GM19395 (cell line): ENCODE measurements around the gene CRY2.

Source experiments
- ATAC-seq: cut with Tn5 transposase; IDR thresholded peaks from one replicate; pipeline ENCODE4 v1.9.1; 2021; ENCODE audit warnings: mild to moderate bottlenecking, moderate library complexity; ENCODE audit not compliant: unreplicated experiment

CRY2 gene

DNA sequence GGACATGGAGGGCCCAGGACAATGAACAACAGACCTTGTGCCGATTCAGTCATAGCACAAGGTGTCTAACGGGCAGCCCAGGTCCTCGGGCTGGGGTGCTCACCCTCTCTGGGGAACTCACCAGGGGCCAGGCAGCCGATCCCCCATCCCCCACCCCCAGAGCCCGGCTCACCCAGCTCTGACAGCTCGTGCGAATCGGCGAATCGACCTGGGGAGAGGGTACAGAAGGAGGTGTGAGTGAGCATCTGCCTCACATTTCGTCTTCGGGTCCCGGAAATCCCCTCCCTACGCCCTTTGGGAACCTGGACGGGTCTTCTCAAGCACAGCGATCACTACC, 70.0 kb downstream of the CRY2 start:
- ATAC-seq, result no peak

- ATAC-seq, result peak; percentile 88
Measured at GRCh38 chr11:45917623-45918330, 70.5 kb downstream of the CRY2 start, which contains the start of gene PEX16. TSS of gene PEX16 (minus strand) at chr11:45917877. CDS start at chr11:45917811, 66 bp downstream.

- peak; percentile 47 for ATAC-seq
Measured at GRCh38 chr11:45918331-45918941, 71.2 kb downstream of the CRY2 start.

DNA sequence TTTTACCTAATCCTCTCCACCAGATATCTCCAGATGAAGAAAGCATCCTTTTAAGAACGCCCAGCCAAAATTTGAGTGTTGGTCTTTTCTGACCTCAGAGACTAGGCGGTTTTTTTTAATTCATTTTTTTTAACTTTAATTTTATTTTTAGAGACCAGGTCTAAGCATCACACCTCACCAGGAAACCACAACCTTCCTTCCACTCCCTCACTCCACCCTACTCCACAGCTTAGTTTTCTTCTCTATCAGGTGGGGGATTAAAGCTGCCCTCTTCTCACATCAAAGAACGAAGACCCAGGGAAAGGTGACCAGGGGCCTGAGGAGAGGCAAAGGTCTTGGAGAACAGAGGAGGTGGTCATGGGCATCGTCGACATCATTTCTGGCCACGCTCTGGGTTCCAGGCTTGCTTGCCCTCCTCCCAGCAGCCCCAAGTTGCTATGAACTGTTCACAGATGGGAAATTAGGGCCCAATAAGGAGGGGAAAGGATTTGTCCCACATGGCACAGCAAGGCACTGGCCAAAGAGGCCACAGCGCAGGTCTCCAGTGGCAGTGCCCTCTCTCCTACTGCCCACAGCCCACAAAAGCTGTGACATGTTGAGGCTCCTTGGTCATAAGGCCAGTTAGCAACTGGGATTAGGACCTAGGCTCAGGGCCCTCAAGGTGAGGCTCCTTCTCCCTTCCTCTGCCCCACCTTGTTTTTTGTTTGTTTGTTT, 71.8 kb downstream of the CRY2 start:
- ATAC-seq, result no peak

- ATAC-seq, result no peak
Measured at GRCh38 chr11:45919806-45920530, 72.7 kb downstream of the CRY2 start.

- no peak for ATAC-seq
Measured at GRCh38 chr11:45920531-45921477, 73.5 kb downstream of the CRY2 start.

- no peak for ATAC-seq
Measured at GRCh38 chr11:45921561-45922424, 74.5 kb downstream of the CRY2 start.

DNA sequence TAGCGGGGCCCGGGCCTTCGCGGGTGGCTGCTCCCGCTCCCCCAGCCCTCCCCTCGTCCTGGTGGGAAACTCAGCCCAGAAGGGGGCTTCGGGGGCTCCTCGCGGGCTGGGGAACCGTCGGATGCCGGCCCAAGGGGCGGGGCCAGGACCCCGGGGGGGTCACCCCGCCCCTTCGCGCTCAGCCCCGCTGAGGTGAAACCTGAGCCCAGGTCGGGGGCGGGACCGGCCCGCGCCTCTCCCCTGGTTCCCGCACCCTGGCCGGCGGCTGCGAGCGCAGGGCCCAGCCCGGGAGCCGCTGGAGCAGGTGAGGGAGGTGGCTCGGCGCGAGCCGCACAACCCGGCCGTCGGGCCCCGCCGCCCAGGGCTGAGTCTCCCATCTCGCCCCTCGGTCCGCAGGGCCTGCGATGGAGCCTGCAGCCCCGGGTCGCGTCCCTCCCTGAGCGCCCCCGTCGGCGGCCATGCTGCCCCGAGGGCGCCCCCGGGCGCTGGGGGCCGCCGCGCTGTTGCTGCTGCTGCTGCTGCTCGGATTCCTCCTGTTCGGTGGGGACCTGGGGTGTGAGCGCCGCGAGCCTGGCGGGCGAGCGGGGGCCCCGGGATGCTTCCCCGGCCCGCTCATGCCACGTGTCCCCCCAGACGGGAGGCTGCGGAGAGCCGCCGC, 75.3 kb downstream of the CRY2 start, which contains the start of gene LARGE2:
LARGE2 (plus strand) TSS at position 232 of the 658 bp plus-strand sequence; CDS start at position 459, 227 bp downstream.
- ATAC-seq, result no peak

DNA sequence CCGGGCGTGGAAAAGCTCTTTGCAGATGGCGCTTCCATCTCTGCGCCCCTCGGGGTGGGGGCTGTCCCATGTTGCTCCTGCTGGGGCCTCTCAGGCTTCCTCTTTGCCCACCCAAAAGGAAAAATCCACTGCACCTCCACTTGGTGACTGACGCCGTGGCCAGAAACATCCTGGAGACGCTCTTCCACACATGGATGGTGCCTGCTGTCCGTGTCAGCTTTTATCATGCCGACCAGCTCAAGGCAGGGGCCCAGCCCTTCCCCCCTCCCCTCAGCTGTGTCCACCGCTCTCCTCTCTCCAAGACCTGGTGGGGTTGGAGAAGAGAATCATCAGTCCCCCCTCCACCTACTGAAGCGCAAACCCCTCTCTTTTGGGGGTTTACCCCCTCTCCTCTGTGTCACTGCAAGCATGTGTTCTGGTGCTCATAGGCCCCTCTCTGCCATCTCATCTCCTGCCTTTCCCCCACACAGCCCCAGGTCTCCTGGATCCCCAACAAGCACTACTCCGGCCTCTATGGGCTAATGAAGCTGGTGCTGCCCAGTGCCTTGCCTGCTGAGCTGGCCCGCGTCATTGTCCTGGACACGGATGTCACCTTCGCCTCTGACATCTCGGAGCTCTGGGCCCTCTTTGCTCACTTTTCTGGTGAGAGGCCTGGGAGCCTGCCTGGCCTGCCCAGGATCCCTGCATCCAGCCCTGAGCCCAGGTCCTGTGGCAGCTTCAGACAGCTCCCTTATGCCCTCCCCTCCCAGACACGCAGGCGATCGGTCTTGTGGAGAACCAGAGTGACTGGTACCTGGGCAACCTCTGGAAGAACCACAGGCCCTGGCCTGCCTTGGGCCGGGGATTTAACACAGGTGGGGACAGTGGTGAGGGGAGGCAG, 77.0 kb downstream of the CRY2 start:
- ATAC-seq, result no peak

- ATAC-seq, result no peak
Measured at GRCh38 chr11:45924927-45925326, 77.7 kb downstream of the CRY2 start.

- ATAC-seq, result no peak
Measured at GRCh38 chr11:45925550-45925949, 78.3 kb downstream of the CRY2 start.

GRCh38 chr11:45926001-45926401, 78.7 kb downstream of the CRY2 start:
- no peak for ATAC-seq

DNA sequence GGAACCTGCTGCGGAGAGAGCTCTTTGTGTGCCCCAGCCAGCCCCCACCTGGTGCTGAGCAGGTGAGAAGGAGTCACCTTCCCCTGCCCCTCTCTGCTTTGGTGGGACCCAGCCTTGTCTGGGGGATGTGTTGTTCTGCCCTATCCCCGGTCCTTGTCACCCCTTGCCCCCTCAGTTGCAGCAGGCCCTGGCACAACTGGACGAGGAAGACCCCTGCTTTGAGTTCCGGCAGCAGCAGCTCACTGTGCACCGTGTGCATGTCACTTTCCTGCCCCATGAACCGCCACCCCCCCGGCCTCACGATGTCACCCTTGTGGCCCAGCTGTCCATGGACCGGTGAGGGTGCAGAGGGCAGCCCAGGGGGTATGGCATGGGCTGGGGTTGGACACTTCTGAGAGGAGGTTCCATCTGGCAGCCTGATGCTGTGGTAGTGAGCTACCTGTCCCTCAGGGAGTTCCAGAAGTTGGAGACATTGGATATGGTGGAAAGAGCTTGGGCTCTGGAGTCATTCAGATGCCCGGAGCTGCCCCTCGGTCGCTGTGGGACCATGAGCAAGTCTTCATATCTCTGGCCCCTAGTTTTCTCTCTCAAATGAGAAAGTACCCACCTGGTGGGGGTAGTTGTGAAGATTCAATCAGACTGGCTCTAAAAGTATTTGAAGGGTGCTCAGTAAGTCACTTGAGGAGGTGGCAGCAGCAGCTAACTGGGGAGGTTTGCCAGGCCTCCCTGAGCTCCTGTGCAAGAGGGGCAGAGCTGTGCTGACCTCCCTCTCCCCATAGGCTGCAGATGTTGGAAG, 79.5 kb downstream of the CRY2 start:
- ATAC-seq, result no peak

DNA sequence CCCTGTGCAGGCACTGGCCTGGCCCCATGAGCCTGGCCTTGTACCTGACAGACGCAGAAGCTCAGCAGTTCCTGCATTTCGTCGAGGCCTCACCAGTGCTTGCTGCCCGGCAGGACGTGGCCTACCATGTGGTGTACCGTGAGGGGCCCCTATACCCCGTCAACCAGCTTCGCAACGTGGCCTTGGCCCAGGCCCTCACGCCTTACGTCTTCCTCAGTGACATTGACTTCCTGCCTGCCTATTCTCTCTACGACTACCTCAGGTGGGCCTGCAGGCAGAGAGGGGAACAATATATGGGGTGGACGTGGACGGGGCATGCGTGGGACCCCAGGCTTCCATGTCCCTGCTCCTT, 80.0 kb downstream of the CRY2 start:
- ATAC-seq, result no peak

DNA sequence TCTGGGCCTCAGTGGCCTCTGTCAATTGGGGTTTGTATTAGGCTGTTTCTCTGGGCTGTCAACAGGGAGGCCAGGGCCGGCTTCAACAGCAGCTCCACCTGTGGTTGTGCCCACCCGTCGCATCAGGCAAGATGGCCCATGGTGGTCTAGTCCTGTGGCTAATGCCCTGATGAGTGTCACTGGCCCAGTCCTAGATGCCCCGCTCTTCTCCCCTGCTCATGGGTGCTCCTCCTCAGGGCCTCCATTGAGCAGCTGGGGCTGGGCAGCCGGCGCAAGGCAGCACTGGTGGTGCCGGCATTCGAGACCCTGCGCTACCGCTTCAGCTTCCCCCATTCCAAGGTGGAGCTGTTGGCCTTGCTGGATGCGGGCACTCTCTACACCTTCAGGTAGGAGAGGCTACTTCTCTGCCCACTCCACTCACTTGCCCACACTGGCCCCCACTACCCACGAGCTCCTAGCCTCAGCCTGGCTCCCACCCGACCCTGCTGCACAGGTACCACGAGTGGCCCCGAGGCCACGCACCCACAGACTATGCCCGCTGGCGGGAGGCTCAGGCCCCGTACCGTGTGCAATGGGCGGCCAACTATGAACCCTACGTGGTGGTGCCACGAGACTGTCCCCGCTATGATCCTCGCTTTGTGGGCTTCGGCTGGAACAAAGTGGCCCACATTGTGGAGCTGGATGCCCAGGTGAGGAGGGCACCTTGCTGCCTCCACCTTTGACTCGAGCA, 80.6 kb downstream of the CRY2 start:
- no peak for ATAC-seq

DNA sequence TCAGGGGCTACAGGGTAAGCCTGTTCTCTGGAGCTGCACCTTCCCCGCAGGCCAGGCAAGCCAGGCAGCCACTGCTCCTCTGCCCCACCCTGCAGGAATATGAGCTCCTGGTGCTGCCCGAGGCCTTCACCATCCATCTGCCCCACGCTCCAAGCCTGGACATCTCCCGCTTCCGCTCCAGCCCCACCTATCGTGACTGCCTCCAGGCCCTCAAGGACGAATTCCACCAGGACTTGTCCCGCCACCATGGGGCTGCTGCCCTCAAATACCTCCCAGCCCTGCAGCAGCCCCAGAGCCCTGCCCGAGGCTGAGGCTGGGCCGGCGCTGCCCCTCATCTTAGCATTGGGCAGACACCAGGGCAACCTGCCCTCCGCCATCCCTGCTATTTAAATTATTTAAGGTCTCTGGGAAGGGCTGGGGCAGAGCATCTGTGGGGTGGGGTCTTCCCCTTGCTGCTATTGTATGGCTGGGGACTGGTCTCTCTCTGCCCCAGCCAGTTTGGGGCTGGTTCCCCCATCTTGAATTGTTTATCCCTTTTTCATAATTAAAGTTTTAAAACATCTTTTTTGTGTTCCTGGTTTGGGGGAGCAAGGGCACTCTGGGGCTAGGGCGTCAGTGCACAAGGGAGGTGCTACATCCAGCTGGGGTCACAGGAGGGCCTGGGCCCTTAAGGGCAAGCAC, 81.4 kb downstream of the CRY2 start:
- ATAC-seq, result no peak
